Measurements from ENCODE around the gene KCNH6. TPM values are rescaled to one million over a fixed set of nuclear protein-coding genes. Genes with fewer than 3 reads are reported as not detected.

The KCNH6 gene
- total RNA-seq, 1 donor from 2014 or later = not detected

GRCh38 chr17:63543822-63544420 is 20.8 kb downstream of the KCNH6 start:
- ATAC-seq (ENCODE audit: poor library complexity) (no peak), DNase-seq (no peak)
- intact Hi-C loops (cut with DNase I) = no loop called here

GRCh38 chr17:63544467-63545301 is 21.5 kb downstream of the KCNH6 start:
- ATAC-seq (ENCODE audit: poor library complexity) = no peak
- intact Hi-C loops (cut with DNase I) = no loop called here

GRCh38 chr17:63546308-63547082 is 23.3 kb downstream of the KCNH6 start:
- no peak for ATAC-seq (ENCODE audit: poor library complexity)
- intact Hi-C loops (cut with DNase I) = no loop called here
- no peak for DNase-seq

More at GRCh38 chr17:63544467-63545301, 21.5 kb downstream of the KCNH6 start:
- DNase-seq = no peak

GRCh38 chr17:63547083-63547523 is 23.9 kb downstream of the KCNH6 start:
- DNase-seq = no peak
- no peak for ATAC-seq (ENCODE audit: poor library complexity)
- intact Hi-C loops (cut with DNase I) = no loop called here

GRCh38 chr17:63549289-63549945 is 26.3 kb downstream of the KCNH6 start:
- intact Hi-C loops (cut with DNase I) = no loop called here
- peak; percentile 34 for ATAC-seq (ENCODE audit: poor library complexity)
- DNase-seq = no peak

GRCh38 chr17:63549946-63550816 is 27.0 kb downstream of the KCNH6 start, which contains the start of gene DCAF7:
Gene DCAF7, plus strand, starts transcription at chr17:63550477. Its CDS starts 201 bp downstream, at chr17:63550678.
- intact Hi-C loops (cut with DNase I) = no loop called here
- DNase-seq (peak; percentile 99), ATAC-seq (ENCODE audit: poor library complexity) (peak; percentile 98)

- DNase-seq = no peak
- intact Hi-C loops (cut with DNase I) = no loop called here
- peak; percentile 11 for ATAC-seq (ENCODE audit: poor library complexity)
Measured at GRCh38 chr17:63550817-63551639, 27.9 kb downstream of the KCNH6 start.

- DNase-seq = no peak
- intact Hi-C loops (cut with DNase I) = no loop called here
- ATAC-seq (ENCODE audit: poor library complexity) = no peak
Measured at GRCh38 chr17:63552211-63552610, 29.1 kb downstream of the KCNH6 start.

GRCh38 chr17:63555500-63556156 is 32.5 kb downstream of the KCNH6 start:
- ATAC-seq (ENCODE audit: poor library complexity) (peak; percentile 57), DNase-seq (no peak)
- intact Hi-C loops (cut with DNase I) = no loop called here

- intact Hi-C loops (cut with DNase I) = no loop called here
- DNase-seq (no peak), ATAC-seq (ENCODE audit: poor library complexity) (no peak)
Measured at GRCh38 chr17:63557416-63557815, 34.3 kb downstream of the KCNH6 start.

- intact Hi-C loops (cut with DNase I) = no loop called here
- ATAC-seq (ENCODE audit: poor library complexity) = no peak
- no peak for DNase-seq
Measured at GRCh38 chr17:63558441-63558840, 35.3 kb downstream of the KCNH6 start.

- no peak for ATAC-seq (ENCODE audit: poor library complexity)
- intact Hi-C loops (cut with DNase I) = no loop called here
Measured at GRCh38 chr17:63561819-63562218, 38.7 kb downstream of the KCNH6 start.

GRCh38 chr17:63563339-63563738 is 40.2 kb downstream of the KCNH6 start:
- ATAC-seq (ENCODE audit: poor library complexity) (no peak), DNase-seq (no peak)
- intact Hi-C loops (cut with DNase I) = no loop called here

More at GRCh38 chr17:63561819-63562218, 38.7 kb downstream of the KCNH6 start:
- DNase-seq = no peak

GRCh38 chr17:63564562-63564961 is 41.4 kb downstream of the KCNH6 start:
- ATAC-seq (ENCODE audit: poor library complexity) (no peak), DNase-seq (no peak)
- intact Hi-C loops (cut with DNase I) = no loop called here

- ATAC-seq (ENCODE audit: poor library complexity) = no peak
- DNase-seq = no peak
- intact Hi-C loops (cut with DNase I) = no loop called here
Measured at GRCh38 chr17:63567229-63567628, 44.1 kb downstream of the KCNH6 start.

- DNase-seq = no peak
- no peak for ATAC-seq (ENCODE audit: poor library complexity)
- intact Hi-C loops (cut with DNase I) = no loop called here
Measured at GRCh38 chr17:63568563-63568962, 45.4 kb downstream of the KCNH6 start.

Measured in Right ventricle myocardium superior (tissue), 1 donor.